ENCODE measurements around the gene ATP2A3.

- no peak for TF ChIP-seq CTCF (IDR thresholded peaks at IDR 0.05)
- no peak for TF ChIP-seq POLR2A (IDR thresholded peaks at IDR 0.05)
Observed at GRCh38 chr17:3988297-3989040, 24.2 kb upstream of the ATP2A3 start.

Measured in adrenal gland (tissue), 5 donors.